ENCODE results near the gene ADAMTSL1. TPM values are rescaled to one million over a fixed set of nuclear protein-coding genes. Genes with fewer than 3 reads are reported as not detected.

The ADAMTSL1 gene
- total RNA-seq, 2 experiments from 2014 or later, result not detected

GRCh38 chr9:18739127-18739526 lies 265.2 kb downstream of the ADAMTSL1 start:
- no peak for ATAC-seq
- intact Hi-C loops (cut with micrococcal nuclease), result no loop called here
- Mint-ChIP-seq H3K36me3 (ENCODE audit: low read depth) (no peaks in the 10 kb centered on the region), H3K4me1 (ENCODE audit: low read depth) (no peaks in the 10 kb centered on the region), H3K4me3 (no peak overlapping the region), H3K27me3 (peaks cover 3% of the 10 kb centered on the region), H3K9me3 (no peaks in the 10 kb centered on the region), H3K27ac (no peak overlapping the region)
- TF ChIP-seq, protein P1, sequence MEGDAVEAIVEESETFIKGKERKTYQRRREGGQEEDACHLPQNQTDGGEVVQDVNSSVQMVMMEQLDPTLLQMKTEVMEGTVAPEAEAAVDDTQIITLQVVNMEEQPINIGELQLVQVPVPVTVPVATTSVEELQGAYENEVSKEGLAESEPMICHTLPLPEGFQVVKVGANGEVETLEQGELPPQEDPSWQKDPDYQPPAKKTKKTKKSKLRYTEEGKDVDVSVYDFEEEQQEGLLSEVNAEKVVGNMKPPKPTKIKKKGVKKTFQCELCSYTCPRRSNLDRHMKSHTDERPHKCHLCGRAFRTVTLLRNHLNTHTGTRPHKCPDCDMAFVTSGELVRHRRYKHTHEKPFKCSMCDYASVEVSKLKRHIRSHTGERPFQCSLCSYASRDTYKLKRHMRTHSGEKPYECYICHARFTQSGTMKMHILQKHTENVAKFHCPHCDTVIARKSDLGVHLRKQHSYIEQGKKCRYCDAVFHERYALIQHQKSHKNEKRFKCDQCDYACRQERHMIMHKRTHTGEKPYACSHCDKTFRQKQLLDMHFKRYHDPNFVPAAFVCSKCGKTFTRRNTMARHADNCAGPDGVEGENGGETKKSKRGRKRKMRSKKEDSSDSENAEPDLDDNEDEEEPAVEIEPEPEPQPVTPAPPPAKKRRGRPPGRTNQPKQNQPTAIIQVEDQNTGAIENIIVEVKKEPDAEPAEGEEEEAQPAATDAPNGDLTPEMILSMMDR (IDR thresholded peaks at IDR 0.05), result no peak
- ChIA-PET CTCF (no interaction called here), POLR2A (no interaction called here)
- DNase-seq, result no peak

DNA sequence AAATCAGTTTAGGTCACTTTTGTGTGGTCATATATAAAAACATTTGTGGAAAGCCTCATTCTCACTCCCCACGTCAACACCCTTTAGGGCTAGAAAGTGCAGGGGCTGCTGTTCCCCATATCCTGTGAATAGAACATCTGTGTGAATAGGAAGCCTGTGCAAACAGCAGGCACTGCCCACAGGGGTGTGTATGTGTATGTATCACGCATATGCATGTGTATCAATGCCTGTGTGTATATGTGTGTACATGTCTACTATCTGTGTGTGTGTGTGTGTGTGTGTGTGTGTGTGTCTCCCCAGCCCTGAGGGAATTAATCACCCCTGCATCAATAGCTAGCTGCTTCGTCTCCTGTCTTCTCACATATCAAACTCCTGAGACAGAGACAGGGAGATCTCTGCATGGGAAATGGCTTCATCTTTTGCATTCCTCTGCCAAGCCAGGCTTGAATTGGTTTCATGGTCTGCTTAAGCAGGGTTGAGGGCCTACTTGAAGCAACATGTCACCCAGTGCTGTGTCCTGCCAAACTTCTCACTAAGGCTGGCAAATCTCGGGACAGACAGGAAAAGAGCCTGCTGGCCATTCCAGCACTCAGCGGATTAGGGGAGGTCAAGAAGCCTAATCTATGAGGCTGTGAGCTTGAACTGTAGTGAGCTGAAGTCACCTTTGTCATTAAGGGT lies 265.8 kb downstream of the ADAMTSL1 start:
- Mint-ChIP-seq H3K27ac (no peak overlapping the region), H3K9me3 (no peaks in the 10 kb centered on the region), H3K36me3 (ENCODE audit: low read depth) (no peaks in the 10 kb centered on the region), H3K4me3 (no peak overlapping the region), H3K4me1 (ENCODE audit: low read depth) (no peaks in the 10 kb centered on the region), H3K27me3 (peaks cover 3% of the 10 kb centered on the region)
- intact Hi-C loops (cut with micrococcal nuclease), result no loop called here
- CTCF ChIA-PET, result no interaction called here
- DNase-seq (no peak), ATAC-seq (no peak)
- TF ChIP-seq, protein P1 (IDR thresholded peaks at IDR 0.05), result no peak
- POLR2A ChIA-PET, result no interaction called here

DNA sequence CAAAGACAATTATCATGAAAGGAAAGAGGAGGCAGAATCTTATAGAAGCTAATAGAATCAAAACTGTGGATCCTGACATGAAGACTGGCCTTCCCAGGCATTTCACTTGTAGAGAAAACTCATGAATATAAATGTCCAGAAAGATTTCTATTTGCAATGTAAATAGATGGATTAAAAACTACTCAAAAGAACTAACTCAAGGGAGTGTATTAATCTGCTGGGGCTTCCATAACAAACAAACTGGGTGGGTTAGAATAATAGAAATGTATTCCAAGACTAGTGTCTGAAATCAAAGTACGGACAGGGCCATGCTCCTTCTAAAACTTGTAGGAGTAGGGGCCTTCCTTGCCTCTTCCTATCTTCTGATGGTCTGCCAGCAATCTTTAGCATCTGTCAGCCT lies 267.4 kb downstream of the ADAMTSL1 start:
- no peak overlapping the region for H3K4me3 Mint-ChIP-seq
- intact Hi-C loops (cut with micrococcal nuclease), result no loop called here
- H3K27me3 Mint-ChIP-seq, result peaks cover 3% of the 10 kb centered on the region
- DNase-seq (no peak), ATAC-seq (no peak)
- no peaks in the 10 kb centered on the region for H3K9me3 Mint-ChIP-seq
- no peak overlapping the region for H3K27ac Mint-ChIP-seq
- POLR2A ChIA-PET, result no interaction called here
- no peaks in the 10 kb centered on the region for H3K4me1 Mint-ChIP-seq (ENCODE audit: low read depth)
- CTCF ChIA-PET, result no interaction called here
- TF ChIP-seq, protein P1 (IDR thresholded peaks at IDR 0.05), result no peak
- H3K36me3 Mint-ChIP-seq (ENCODE audit: low read depth), result no peaks in the 10 kb centered on the region

- intact Hi-C loops (cut with micrococcal nuclease), result no loop called here
- peaks cover 3% of the 10 kb centered on the region for H3K27me3 Mint-ChIP-seq
- no peak overlapping the region for H3K27ac Mint-ChIP-seq
- ATAC-seq, result no peak
- TF ChIP-seq, protein P1 (IDR thresholded peaks at IDR 0.05), result no peak
- DNase-seq, result no peak
- H3K4me3 Mint-ChIP-seq, result no peak overlapping the region
- ChIA-PET CTCF (no interaction called here), POLR2A (no interaction called here)
- no peaks in the 10 kb centered on the region for H3K4me1 Mint-ChIP-seq (ENCODE audit: low read depth)
- H3K9me3 Mint-ChIP-seq, result no peaks in the 10 kb centered on the region
- H3K36me3 Mint-ChIP-seq (ENCODE audit: low read depth), result no peaks in the 10 kb centered on the region
Observed at GRCh38 chr9:18741945-18742344, 268.0 kb downstream of the ADAMTSL1 start.

DNA sequence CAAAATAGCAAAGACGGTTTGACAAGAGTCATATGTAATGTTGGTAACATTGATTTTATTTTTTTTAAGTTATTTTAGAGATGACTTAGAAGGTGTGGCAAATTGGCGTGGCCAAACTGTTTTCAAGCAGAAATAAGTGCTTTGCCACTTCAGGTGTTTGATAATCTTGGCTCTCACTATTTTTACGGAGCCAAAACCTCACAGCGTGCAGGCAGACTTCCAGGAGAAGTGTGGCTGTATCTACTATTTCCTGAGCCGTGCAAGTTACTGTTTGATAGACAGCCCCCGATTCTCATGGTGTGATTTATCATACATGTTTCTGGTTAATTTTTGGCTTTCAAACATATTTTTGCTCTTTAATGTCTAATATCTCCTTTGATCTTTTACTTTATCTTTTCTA lies 269.5 kb downstream of the ADAMTSL1 start:
- no peaks in the 10 kb centered on the region for H3K4me1 Mint-ChIP-seq (ENCODE audit: low read depth)
- POLR2A ChIA-PET, result no interaction called here
- ATAC-seq, result no peak
- DNase-seq, result no peak
- H3K4me3 Mint-ChIP-seq, result no peak overlapping the region
- no peaks in the 10 kb centered on the region for H3K36me3 Mint-ChIP-seq (ENCODE audit: low read depth)
- no peaks in the 10 kb centered on the region for H3K9me3 Mint-ChIP-seq
- H3K27ac Mint-ChIP-seq, result no peak overlapping the region
- H3K27me3 Mint-ChIP-seq, result peaks cover 3% of the 10 kb centered on the region
- TF ChIP-seq, protein P1 (IDR thresholded peaks at IDR 0.05), result no peak
- intact Hi-C loops (cut with micrococcal nuclease), result no loop called here
- CTCF ChIA-PET, result no interaction called here
